Muscle of leg (tissue), 11 donors: ENCODE measurements around the gene LIX1. TPM values are rescaled to one million over a fixed set of nuclear protein-coding genes. Genes with fewer than 3 reads are reported as not detected.
A peak's percentile ranks its signal among the peaks of the same experiment; 100 is the strongest.
"Not testable (repeated sequence)": the region's sequence is repeated elsewhere in the genome, so short reads cannot be mapped to it uniquely, and the experiment has no call there.

Source experiments
- DNase-seq: peaks from one replicate; pipeline ENCODE4 v3.0.0; 2013
- H3K27ac ChIP-seq: one replicate; pipeline ENCODE4 v1.5.1; 2013; ENCODE audit warnings: mild to moderate bottlenecking, low read length, control low read depth
- H3K27me3 ChIP-seq: one replicate; pipeline ENCODE4 v1.6.1; 2013; ENCODE audit warnings: low read length; ENCODE audit not compliant: control insufficient read depth, insufficient read depth
- H3K36me3 ChIP-seq: one replicate; pipeline ENCODE4 v1.6.1; 2013; ENCODE audit warnings: low read length; ENCODE audit not compliant: control insufficient read depth, insufficient read depth
- H3K4me1 ChIP-seq: one replicate; pipeline ENCODE4 v1.6.1; 2013; ENCODE audit warnings: low read length; ENCODE audit not compliant: control insufficient read depth, insufficient read depth
- H3K4me3 ChIP-seq: one replicate; pipeline ENCODE4 v1.5.1; 2013; ENCODE audit warnings: low read length, control low read depth
- H3K9me3 ChIP-seq: replicated peaks from 2 replicates; pipeline ENCODE4 v1.6.1; 2013; ENCODE audit warnings: low read depth, low read length; ENCODE audit not compliant: control insufficient read depth
- WGBS: methylation state at CpG from one replicate; pipeline ENCODE4 v1.1.5; 2013; ENCODE audit warnings: missing lambda C conversion rate; ENCODE audit not compliant: insufficient coverage; 5-methylcytosine and 5-hydroxymethylcytosine counted together
- polyA plus RNA-seq, 8 donors: library from polyadenylated mRNA; unstranded; fragments of 120-200 nt; gene quantifications; one replicate each; pipeline versions ENCODE4 v1.2.1 to v1.2.3, GENCODE V29; 2013; ENCODE audit warnings: inconsistent platforms in 1 of 8, low replicate concordance in 1 of 8; ENCODE audit not compliant: insufficient read length in 8 of 8, insufficient read depth in 1 of 8
- total RNA-seq: library from RNA; stranded (reverse); fragments of 120-200 nt; gene quantifications from one replicate; pipeline ENCODE4 v1.2.4, GENCODE V29; 2013

Gene LIX1
- total and polyA plus RNA-seq, 9 donors: 5.1 to 9.5 (median 6.7) TPM

- not testable (repeated sequence) for H3K27me3 ChIP-seq, H3K27ac ChIP-seq, H3K9me3 ChIP-seq, H3K4me1 ChIP-seq, H3K36me3 ChIP-seq, H3K4me3 ChIP-seq, DNase-seq
- 96% methylated on average over 19 of the region's 21 CpGs for WGBS
Observed at GRCh38 chr5:97084782-97085458, 57.5 kb downstream of the LIX1 start.

DNA sequence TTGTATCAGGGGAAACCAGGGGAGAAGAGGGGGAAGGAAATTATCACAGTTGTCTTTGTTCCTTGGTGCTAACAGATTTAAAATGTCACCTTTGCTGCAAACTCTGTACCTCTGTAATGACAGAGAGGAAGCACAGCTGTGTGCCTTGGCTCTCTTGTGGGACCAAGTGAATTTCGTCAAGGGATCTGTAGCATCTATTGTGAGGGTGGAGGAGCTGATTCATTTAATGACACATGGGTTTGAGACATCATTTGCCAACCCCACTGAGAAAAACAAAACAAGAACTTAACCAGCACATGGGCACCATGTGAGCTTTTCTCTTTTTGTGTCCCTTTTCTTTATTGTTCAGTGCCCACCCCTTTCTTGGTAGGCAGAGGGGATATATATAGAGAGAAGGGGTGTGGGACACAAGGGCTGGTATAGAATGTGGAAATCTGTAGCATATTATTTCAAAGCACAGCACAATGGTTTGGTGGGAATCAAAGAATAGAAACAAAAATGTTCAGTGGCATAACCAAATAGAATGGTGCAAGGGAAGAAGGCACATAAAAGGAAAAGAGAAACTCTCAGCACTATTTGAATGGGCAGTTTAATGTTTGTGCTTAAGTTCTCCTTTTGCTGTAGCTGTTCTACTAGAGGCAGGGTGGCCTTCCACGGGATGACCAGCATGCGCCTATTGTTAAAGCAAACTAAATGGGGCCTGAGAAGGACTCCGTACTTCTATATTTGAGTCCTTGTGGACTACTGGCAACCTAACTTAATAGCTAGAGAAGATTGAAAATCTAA is 63.3 kb downstream of the LIX1 start:
- Histone ChIP-seq H3K4me1 (no peaks in the 10 kb centered on the region), H3K27me3 (no peaks in the 10 kb centered on the region), H3K36me3 (no peaks in the 10 kb centered on the region), H3K27ac (no peak overlapping the region), H3K4me3 (no peak overlapping the region), H3K9me3 (no peaks in the 10 kb centered on the region)
- no CpG with 5 or more reads among the region's 4 CpGs for WGBS
- no peak for DNase-seq

DNA sequence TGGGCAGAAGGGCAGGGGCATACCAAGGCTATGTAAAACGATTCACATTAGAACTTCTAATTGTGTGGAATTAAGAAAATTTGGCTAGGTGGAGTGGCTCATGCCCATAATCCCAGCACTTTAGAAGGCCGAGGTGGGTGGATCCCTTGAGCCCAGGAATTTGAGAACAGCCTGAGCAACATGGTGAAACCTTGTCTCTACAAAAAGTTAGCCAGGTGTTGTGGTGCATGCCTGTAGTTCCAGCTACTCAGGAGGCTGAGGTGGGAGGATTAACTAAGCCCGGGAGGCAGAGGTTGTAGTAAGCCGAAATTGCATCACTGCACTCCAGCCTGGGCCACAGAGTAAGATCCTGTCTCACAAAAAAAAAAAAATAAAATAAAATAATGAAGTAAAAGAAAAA is 65.2 kb downstream of the LIX1 start:
- Histone ChIP-seq H3K9me3 (no peaks in the 10 kb centered on the region), H3K4me1 (peaks cover 13% of the 10 kb centered on the region), H3K36me3 (no peaks in the 10 kb centered on the region), H3K4me3 (no peak overlapping the region), H3K27me3 (no peaks in the 10 kb centered on the region), H3K27ac (no peak overlapping the region)
- WGBS: 88% methylated on average over 1 of the region's 4 CpGs
- no peak for DNase-seq

GRCh38 chr5:97076098-97076497 is 66.3 kb downstream of the LIX1 start:
- H3K27me3 ChIP-seq: no peaks in the 10 kb centered on the region
- no peak for DNase-seq
- H3K9me3 ChIP-seq: no peaks in the 10 kb centered on the region
- H3K4me3 ChIP-seq: no peak overlapping the region
- no peak overlapping the region for H3K27ac ChIP-seq
- peaks cover 19% of the 10 kb centered on the region for H3K4me1 ChIP-seq
- no peaks in the 10 kb centered on the region for H3K36me3 ChIP-seq

- Histone ChIP-seq H3K27me3 (no peaks in the 10 kb centered on the region), H3K36me3 (no peaks in the 10 kb centered on the region), H3K4me1 (peaks cover 21% of the 10 kb centered on the region), H3K4me3 (no peak overlapping the region), H3K9me3 (no peaks in the 10 kb centered on the region), H3K27ac (no peak overlapping the region)
- no peak for DNase-seq
- no CpG with 5 or more reads among the region's 5 CpGs for whole genome bisulfite sequencing
Observed at GRCh38 chr5:97075649-97076048, 66.8 kb downstream of the LIX1 start.

DNA sequence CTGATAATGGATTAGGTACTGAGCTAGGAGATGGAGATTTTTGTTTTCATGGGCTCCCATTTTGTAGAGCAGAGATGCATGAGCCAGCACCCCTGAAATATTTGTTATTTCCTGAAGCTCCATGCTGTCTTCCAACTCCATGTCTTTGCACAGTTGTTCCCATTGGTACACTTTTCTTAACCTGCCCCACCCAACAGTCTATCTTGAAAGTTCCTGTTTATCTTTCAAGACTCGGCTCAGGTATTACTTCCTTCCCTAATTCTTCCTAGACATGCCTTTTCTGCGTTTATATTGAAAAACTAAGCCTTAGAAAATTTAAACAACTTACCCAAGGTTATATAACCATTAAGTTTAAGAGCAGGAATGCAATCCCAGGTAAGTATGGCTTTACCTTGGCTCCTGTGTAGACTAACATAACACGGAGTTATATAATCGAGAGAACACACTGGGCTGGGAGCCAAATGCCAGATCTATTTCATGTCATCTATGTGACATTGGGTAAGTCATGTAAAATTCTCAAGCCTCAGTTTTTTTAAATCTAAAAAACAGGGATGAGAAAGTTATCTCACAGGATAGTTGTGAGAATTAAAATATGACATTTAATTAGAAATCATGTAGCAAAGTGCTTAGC is 67.4 kb downstream of the LIX1 start:
- no peak for DNase-seq
- Histone ChIP-seq H3K27ac (no peak overlapping the region), H3K27me3 (no peaks in the 10 kb centered on the region), H3K4me3 (no peak overlapping the region), H3K9me3 (no peaks in the 10 kb centered on the region), H3K36me3 (no peaks in the 10 kb centered on the region), H3K4me1 (peaks cover 21% of the 10 kb centered on the region)
- WGBS: 60% methylated on average over 1 of the region's 4 CpGs

DNA sequence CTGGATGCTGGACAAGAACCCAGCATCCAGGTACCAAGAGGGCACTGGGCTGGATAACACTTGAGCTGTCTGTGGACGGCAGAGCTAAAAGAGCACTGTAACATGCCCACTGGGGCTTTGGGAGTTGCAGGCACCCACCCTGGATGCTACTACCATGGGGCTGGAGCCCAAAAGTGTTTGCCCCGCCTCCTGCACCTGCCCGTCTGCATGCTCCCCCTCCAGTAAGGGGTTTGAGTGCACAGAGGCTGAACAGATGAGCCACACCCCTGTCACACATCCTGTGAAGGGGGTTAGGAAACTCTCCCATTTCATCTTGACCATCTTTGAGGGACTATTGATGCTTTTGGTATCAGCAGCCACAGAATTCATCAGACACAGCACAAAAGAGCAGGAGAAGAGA is 69.0 kb downstream of the LIX1 start:
- Histone ChIP-seq H3K27me3 (no peaks in the 10 kb centered on the region), H3K27ac (no peak overlapping the region), H3K4me3 (no peak overlapping the region), H3K4me1 (peaks cover 21% of the 10 kb centered on the region), H3K9me3 (no peaks in the 10 kb centered on the region), H3K36me3 (no peaks in the 10 kb centered on the region)
- DNase-seq: no peak
- 100% methylated on average over 1 of the region's 3 CpGs for WGBS

DNA sequence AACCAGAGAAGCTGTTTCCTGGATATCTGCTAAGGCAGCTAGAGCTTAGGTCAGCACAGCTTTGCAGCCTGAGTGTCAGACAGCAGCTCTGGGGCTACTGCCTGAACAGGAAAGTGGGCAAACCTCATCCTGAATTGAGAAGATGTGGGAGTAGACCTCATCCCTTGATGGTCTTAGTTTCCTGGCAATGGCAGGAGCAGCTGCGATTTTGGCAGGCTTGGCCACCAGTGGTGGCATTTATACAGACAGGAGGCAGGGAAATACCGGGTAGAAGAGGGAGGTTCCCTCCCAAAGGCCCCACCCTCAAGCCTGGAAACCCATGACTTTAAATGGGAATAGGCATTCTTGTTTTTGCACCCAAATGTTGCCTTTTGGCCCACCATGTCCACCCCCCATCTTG is 69.7 kb downstream of the LIX1 start:
- H3K4me1 ChIP-seq: peaks cover 21% of the 10 kb centered on the region
- H3K27me3 ChIP-seq: no peaks in the 10 kb centered on the region
- no peaks in the 10 kb centered on the region for H3K36me3 ChIP-seq
- peak overlapping the region; percentile 85 for H3K27ac ChIP-seq
- 100% methylated on average over 1 of the region's 2 CpGs for WGBS
- no peak overlapping the region for H3K4me3 ChIP-seq
- no peaks in the 10 kb centered on the region for H3K9me3 ChIP-seq
- peak; percentile 77 for DNase-seq

- H3K27ac ChIP-seq: peak overlapping the region; percentile 85
- WGBS: no CpG with 5 or more reads among the region's 4 CpGs
- DNase-seq: no peak
- H3K36me3 ChIP-seq: no peaks in the 10 kb centered on the region
- no peak overlapping the region for H3K4me3 ChIP-seq
- H3K4me1 ChIP-seq: peaks cover 21% of the 10 kb centered on the region
- no peaks in the 10 kb centered on the region for H3K9me3 ChIP-seq
- H3K27me3 ChIP-seq: no peaks in the 10 kb centered on the region
Observed at GRCh38 chr5:97071993-97072392, 70.4 kb downstream of the LIX1 start.

- peak; percentile 89 for DNase-seq
Observed at GRCh38 chr5:97071101-97071500, 71.3 kb downstream of the LIX1 start.

More at GRCh38 chr5:97071101-97071500, 71.3 kb downstream of the LIX1 start:
- H3K9me3 ChIP-seq: no peaks in the 10 kb centered on the region
- peaks cover 21% of the 10 kb centered on the region for H3K4me1 ChIP-seq
- H3K27ac ChIP-seq: peak overlapping the region; percentile 81
- no peak overlapping the region for H3K4me3 ChIP-seq
- WGBS: 20% methylated on average over 6 of the region's 8 CpGs
- no peaks in the 10 kb centered on the region for H3K36me3 ChIP-seq
- no peaks in the 10 kb centered on the region for H3K27me3 ChIP-seq
